ENCODE results near the gene PUS1. TPM values are rescaled to one million over a fixed set of nuclear protein-coding genes. Genes with fewer than 3 reads are reported as not detected.
"Not testable (repeated sequence)": the region's sequence is repeated elsewhere in the genome, so short reads cannot be mapped to it uniquely, and the experiment has no call there.

Gene PUS1
- total RNA-seq, 1 donor from 2014 or later = 26.0 TPM

GRCh38 chr12:131959641-131960589, 30.8 kb downstream of the PUS1 start:
- no peak for DNase-seq (ENCODE audit: low spot score)

- DNase-seq (ENCODE audit: low spot score) = not testable (repeated sequence)
Measured at GRCh38 chr12:131960590-131961325, 31.7 kb downstream of the PUS1 start.

DNA sequence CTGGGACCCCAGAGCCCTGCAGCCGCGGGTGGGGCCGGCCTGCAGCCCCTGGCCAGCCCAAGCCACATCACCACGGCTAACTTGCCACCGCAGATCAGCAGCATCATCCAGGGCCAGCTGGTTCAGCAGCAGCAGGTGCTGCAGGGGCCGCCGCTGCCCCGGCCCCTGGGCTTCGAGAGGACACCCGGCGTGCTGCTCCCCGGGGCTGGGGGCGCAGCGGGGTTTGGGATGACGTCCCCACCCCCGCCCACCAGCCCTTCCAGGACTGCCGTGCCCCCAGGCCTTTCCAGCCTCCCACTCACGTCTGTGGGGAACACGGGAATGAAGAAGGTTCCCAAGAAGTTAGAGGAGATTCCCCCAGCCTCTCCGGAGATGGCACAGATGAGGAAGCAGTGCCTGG, 32.3 kb downstream of the PUS1 start:
- DNase-seq (ENCODE audit: low spot score) = not testable (repeated sequence)

DNA sequence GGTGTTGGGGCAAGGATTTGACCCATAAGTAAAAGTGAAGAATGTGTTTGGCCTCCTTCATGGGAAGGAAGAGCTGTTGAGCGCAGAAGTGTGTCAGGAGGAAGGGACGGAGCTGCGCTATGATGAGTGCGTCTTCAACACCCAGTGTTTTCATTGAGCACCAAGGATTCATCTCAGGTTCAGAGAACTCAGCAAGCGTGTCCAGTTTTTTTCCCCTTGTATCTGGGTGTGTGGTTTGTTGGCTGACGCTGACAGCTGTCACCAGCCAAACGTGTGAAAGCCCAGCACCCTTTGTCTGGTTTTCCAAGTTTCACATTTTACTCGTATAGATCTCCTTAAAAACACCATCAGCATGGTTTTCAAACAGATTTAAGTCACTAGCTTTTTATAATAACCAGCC, 33.0 kb downstream of the PUS1 start:
- no peak for DNase-seq (ENCODE audit: low spot score)

GRCh38 chr12:131963381-131963780, 34.3 kb downstream of the PUS1 start:
- no peak for DNase-seq (ENCODE audit: low spot score)

DNA sequence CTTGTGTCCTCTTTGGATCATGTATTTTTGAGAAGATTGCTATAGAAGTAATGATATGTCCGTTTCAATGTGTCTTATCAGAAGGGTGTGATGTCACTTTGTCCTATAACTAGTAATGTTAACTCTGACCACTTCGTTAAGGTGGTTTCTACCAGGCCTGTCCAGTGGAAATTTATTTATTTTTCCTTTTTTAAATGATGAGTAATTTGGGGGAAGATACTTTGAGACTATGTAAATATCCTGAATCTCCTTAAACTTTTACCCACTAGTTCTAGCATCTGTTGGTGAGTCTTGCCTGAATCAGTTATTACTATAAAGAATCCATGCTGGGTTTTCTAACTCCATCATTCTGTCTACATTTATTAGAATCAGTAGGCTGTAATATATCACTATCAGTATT, 36.0 kb downstream of the PUS1 start:
- no peak for DNase-seq (ENCODE audit: low spot score)

DNA sequence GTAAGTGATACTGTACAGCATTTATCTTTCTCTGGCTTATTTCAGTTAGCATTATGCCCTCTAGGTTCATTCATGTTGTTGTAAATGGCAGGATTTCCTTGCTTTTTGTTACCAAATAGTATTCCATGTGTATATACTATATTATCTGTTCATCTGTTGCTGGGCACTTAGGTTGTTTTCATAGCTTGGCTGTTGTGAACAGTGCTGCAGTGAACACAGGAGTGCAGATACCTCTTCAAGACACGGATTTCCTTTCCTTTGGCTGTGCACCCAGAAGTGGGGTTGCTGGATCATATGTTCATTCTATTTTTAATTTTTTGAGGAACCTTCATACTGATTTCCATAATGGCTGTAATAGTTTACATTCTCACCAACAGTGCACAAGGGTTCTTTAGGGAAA, 42.1 kb downstream of the PUS1 start:
- DNase-seq (ENCODE audit: low spot score) = no peak

GRCh38 chr12:131975228-131975627, 46.2 kb downstream of the PUS1 start:
- no peak for DNase-seq (ENCODE audit: low spot score)

- no peak for DNase-seq (ENCODE audit: low spot score)
Measured at GRCh38 chr12:131979606-131980005, 50.5 kb downstream of the PUS1 start.

DNA sequence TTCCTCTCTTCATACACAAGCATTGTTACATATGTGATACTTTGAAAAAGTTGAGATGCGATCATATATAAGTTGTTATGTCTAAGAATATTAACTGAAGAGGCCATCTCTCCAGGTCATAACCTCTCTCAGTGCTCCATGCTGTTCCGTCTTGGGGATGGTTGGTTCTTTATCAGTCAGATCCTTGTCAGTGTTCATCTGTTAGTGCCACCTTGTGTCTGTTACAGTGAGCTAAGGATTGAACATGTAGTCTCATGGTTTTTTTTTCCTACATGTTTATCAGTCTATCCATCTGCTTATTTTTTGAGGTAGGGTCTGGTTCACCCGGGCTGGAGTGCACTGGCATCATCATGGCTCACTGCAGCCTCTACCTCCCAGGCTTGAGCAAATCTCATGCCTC, 51.2 kb downstream of the PUS1 start:
- no peak for DNase-seq (ENCODE audit: low spot score)

- DNase-seq (ENCODE audit: low spot score) = no peak
Measured at GRCh38 chr12:131981388-131981787, 52.3 kb downstream of the PUS1 start.

GRCh38 chr12:131982041-131982440, 53.0 kb downstream of the PUS1 start:
- DNase-seq (ENCODE audit: low spot score) = no peak

GRCh38 chr12:131983026-131983425, 54.0 kb downstream of the PUS1 start:
- no peak for DNase-seq (ENCODE audit: low spot score)

- no peak for DNase-seq (ENCODE audit: low spot score)
Measured at GRCh38 chr12:131983554-131983953, 54.5 kb downstream of the PUS1 start.

DNA sequence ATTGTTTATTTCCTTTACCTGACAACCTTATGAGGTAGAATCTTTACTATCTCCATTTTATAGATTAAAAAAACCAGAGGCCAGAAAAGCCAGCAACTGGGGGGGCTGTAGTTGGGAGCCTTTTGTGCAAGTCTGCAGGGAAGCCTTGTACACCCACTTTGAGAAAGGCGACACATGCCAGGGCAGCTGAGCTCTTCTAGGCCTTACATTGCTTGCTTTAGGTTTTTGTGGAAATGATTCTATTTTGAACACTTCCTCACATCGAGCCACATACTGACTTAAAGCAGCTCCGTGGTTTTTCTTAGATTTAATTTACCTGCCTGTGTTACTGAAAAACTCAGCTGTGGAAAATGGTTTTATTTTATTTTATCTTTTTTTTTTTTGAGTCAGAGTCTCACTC, 55.3 kb downstream of the PUS1 start:
- no peak for DNase-seq (ENCODE audit: low spot score)

- not testable (repeated sequence) for DNase-seq (ENCODE audit: low spot score)
Measured at GRCh38 chr12:131985510-131985875, 56.4 kb downstream of the PUS1 start.

DNA sequence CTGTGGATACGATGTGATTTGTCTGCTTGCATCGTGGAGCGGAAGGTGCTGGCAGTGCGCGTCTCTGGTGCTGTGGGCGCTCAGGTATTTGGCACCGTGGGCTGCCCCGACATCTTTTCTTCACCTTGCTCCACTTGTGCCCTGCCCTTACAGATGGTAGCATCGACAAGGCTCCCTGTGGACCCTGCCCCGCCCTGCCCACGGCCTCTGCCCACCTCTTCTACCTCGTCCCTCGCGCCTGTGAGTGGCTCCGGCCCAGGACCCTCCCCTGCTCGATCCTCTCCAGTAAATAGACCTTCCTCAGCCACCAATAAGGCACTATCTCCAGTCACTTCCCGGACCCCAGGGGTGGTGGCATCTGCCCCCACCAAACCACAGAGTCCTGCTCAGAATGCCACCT, 57.3 kb downstream of the PUS1 start:
- DNase-seq (ENCODE audit: low spot score) = no peak

DNA sequence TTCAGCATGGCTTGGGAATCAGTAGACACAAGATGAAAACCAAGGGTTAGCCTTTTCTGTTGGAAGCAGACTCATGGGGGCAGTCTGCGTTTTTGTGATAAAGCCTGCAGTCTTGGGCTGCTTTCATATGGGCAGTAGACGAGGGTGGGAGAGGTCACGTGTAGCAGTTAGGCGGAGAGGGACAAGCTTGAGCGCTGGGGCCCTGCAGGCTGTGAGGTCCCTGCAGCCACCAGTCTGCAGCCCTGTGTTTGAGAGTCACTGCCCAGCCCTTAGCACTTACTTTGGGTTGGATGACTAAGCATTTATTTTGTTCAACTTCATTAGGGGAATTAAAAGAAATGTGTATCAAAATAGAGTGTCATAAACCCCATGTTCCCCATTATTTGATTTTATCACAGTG, 57.8 kb downstream of the PUS1 start:
- no peak for DNase-seq (ENCODE audit: low spot score)

DNA sequence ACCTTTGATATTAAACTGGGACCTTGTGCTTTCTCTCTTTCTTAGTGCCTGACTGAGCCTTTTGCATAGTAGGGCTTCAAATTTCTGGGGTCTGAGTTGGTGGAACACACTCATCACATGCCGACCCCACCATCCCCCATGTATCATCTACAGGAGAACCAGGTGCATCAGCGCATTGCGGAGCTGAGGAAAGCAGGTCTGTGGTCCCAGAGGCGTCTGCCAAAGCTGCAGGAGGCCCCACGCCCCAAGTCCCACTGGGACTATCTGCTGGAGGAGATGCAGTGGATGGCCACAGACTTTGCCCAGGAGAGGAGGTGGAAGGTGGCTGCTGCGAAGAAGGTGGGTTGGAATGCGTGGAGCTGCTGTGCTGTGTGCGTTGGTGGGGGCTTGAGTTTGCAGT, 58.5 kb downstream of the PUS1 start:
- no peak for DNase-seq (ENCODE audit: low spot score)

- DNase-seq (ENCODE audit: low spot score) = no peak
Measured at GRCh38 chr12:131988054-131988796, 59.1 kb downstream of the PUS1 start.

GRCh38 chr12:131989021-131989420, 59.9 kb downstream of the PUS1 start:
- DNase-seq (ENCODE audit: low spot score) = no peak
